ENCODE data around the gene ZEB2.

GRCh38 chr2:144495227-144496091, 24.5 kb downstream of the ZEB2 start:
- TF ChIP-seq LEF1 (IDR thresholded peaks at IDR 0.05; ENCODE audit: borderline replicate concordance) (no peak), SP1 (IDR thresholded peaks at IDR 0.05) (no peak), TARDBP (IDR thresholded peaks at IDR 0.05) (no peak), NFRKB (IDR thresholded peaks at IDR 0.05) (no peak), FOXM1 (IDR thresholded peaks at IDR 0.05; ENCODE audit: borderline replicate concordance) (no peak), SUZ12 (IDR thresholded peaks at IDR 0.05) (no peak), ARNT (IDR thresholded peaks at IDR 0.05) (no peak), ZNF384 (IDR thresholded peaks at IDR 0.05) (no peak), ELF4 (IDR thresholded peaks at IDR 0.05) (no peak), BHLHE40 (IDR thresholded peaks at IDR 0.05; ENCODE audit: borderline replicate concordance) (no peak)

Data from HEK293T (cell line).